SH-SY5Y (cell line): Measurements from ENCODE around the gene SH2D4B.

Experiments
- GATA2 ChIP-seq: IDR thresholded peaks from 2 replicates; pipeline ENCODE4 v1.6.1; 2011; ENCODE audit warnings: mild to moderate bottlenecking, low read depth, low read length
- GATA3 ChIP-seq: IDR thresholded peaks from 2 replicates; pipeline ENCODE4 v1.6.1; 2011; ENCODE audit warnings: low read depth, mild to moderate bottlenecking, low read length, moderate library complexity

GRCh38 chr10:80684259-80684658, 146.6 kb downstream of the SH2D4B start:
- TF ChIP-seq GATA2, result no peak
- no peak for TF ChIP-seq GATA3
